HL-60/S4 treated with phorbol 12-myristate 13-acetate at 8.2 ng/mL for 4 days and 3 days (cell line): ENCODE data around the gene GABRR3.

ENCODE experiments used
- in situ Hi-C: fragments of 300-500 bp; cut with MboI; formaldehyde crosslinking; loops from 2 replicates; pipeline ENCODE4 v1.15.0; 2022; ENCODE audit warnings: low sequenced_read_pairs

The GABRR3 gene

GRCh38 chr3:97992547-97993173 is 42.5 kb downstream of the GABRR3 start:
- in situ Hi-C loops, result no loop called here

- in situ Hi-C loops, result no loop called here
Observed at GRCh38 chr3:97991293-97991682, 43.8 kb downstream of the GABRR3 start.

GRCh38 chr3:97990624-97991292 is 44.4 kb downstream of the GABRR3 start:
- in situ Hi-C loops, result no loop called here

- in situ Hi-C loops, result no loop called here
Observed at GRCh38 chr3:97988784-97989568, 46.1 kb downstream of the GABRR3 start.

GRCh38 chr3:97987306-97987705 is 47.8 kb downstream of the GABRR3 start:
- in situ Hi-C loops, result no loop called here

- in situ Hi-C loops, result no loop called here
Observed at GRCh38 chr3:97983933-97984491, 51.1 kb downstream of the GABRR3 start.

GRCh38 chr3:97981886-97982285 is 53.2 kb downstream of the GABRR3 start:
- in situ Hi-C loops, result no loop called here

- in situ Hi-C loops, result no loop called here
Observed at GRCh38 chr3:97979610-97980009, 55.5 kb downstream of the GABRR3 start.

GRCh38 chr3:97975466-97975865 is 59.6 kb downstream of the GABRR3 start:
- in situ Hi-C loops, result no loop called here

GRCh38 chr3:97974996-97975395 is 60.1 kb downstream of the GABRR3 start:
- in situ Hi-C loops, result no loop called here

- in situ Hi-C loops, result no loop called here
Observed at GRCh38 chr3:97972976-97973375, 62.1 kb downstream of the GABRR3 start.

GRCh38 chr3:97971679-97972567 is 63.2 kb downstream of the GABRR3 start, which contains the start of gene RIOX2:
Gene RIOX2 (minus strand): TSS chr3:97972431. CDS start chr3:97967593, 4,838 bp downstream.
- in situ Hi-C loops, result no loop called here

GRCh38 chr3:97970956-97971620 is 64.0 kb downstream of the GABRR3 start:
- in situ Hi-C loops, result no loop called here

- in situ Hi-C loops, result no loop called here
Observed at GRCh38 chr3:97970156-97970555, 65.0 kb downstream of the GABRR3 start.

GRCh38 chr3:97969541-97969940 is 65.6 kb downstream of the GABRR3 start:
- in situ Hi-C loops, result no loop called here

GRCh38 chr3:97968376-97968775 is 66.7 kb downstream of the GABRR3 start:
- in situ Hi-C loops, result no loop called here

- in situ Hi-C loops, result no loop called here
Observed at GRCh38 chr3:97967966-97968365, 67.1 kb downstream of the GABRR3 start.

GRCh38 chr3:97960993-97961766 is 73.9 kb downstream of the GABRR3 start:
- in situ Hi-C loops, result no loop called here

- in situ Hi-C loops, result no loop called here
Observed at GRCh38 chr3:97960551-97960950, 74.6 kb downstream of the GABRR3 start.
